ENCODE measurements around the gene LIPA. TPM values are rescaled to one million over a fixed set of nuclear protein-coding genes. Genes with fewer than 3 reads are reported as not detected.

Gene LIPA
- total RNA-seq, 2 donors from 2014 or later: 30.4 to 37.8 TPM

GRCh38 chr10:89189211-89189734, 62.3 kb downstream of the LIPA start:
- DNase-seq: no peak
- intact Hi-C loops (cut with DNase I): no loop called here
- no peak for TF ChIP-seq CTCF (IDR thresholded peaks at IDR 0.05)
- no peaks in the 10 kb centered on the region for H3K27me3 ChIP-seq
- no peaks in the 10 kb centered on the region for H3K9me3 ChIP-seq
- no peak overlapping the region for H3K4me3 ChIP-seq
- no peak overlapping the region for H3K9ac ChIP-seq (ENCODE audit: low read depth in 2 of 2, low read length in 2 of 2)
- H3K36me3 ChIP-seq: no peaks in the 10 kb centered on the region
- no peak overlapping the region for H3K27ac ChIP-seq
- no peaks in the 10 kb centered on the region for H3K4me1 ChIP-seq

- H3K4me3 ChIP-seq: no peak overlapping the region
- H3K9ac ChIP-seq (ENCODE audit: low read depth in 2 of 2, low read length in 2 of 2): no peak overlapping the region
- H3K27me3 ChIP-seq: no peaks in the 10 kb centered on the region
- intact Hi-C loops (cut with DNase I): no loop called here
- no peak for TF ChIP-seq CTCF (IDR thresholded peaks at IDR 0.05)
- no peak overlapping the region for H3K27ac ChIP-seq
- H3K36me3 ChIP-seq: no peaks in the 10 kb centered on the region
- H3K9me3 ChIP-seq: no peaks in the 10 kb centered on the region
- DNase-seq: no peak
- H3K4me1 ChIP-seq: no peaks in the 10 kb centered on the region
Measured at GRCh38 chr10:89185658-89186057, 65.9 kb downstream of the LIPA start.

- TF ChIP-seq CTCF (IDR thresholded peaks at IDR 0.05): no peak
- Histone ChIP-seq H3K27me3 (no peaks in the 10 kb centered on the region), H3K9me3 (no peaks in the 10 kb centered on the region), H3K9ac (ENCODE audit: low read depth in 2 of 2, low read length in 2 of 2) (no peak overlapping the region), H3K27ac (no peak overlapping the region), H3K36me3 (no peaks in the 10 kb centered on the region), H3K4me3 (no peak overlapping the region), H3K4me1 (no peaks in the 10 kb centered on the region)
- intact Hi-C loops (cut with DNase I): no loop called here
- DNase-seq: no peak
Measured at GRCh38 chr10:89184638-89185037, 66.9 kb downstream of the LIPA start.

- Histone ChIP-seq H3K27me3 (no peaks in the 10 kb centered on the region), H3K27ac (no peak overlapping the region), H3K4me1 (no peaks in the 10 kb centered on the region), H3K4me3 (no peak overlapping the region), H3K9me3 (no peaks in the 10 kb centered on the region), H3K36me3 (no peaks in the 10 kb centered on the region), H3K9ac (ENCODE audit: low read depth in 2 of 2, low read length in 2 of 2) (no peak overlapping the region)
- DNase-seq: no peak
- TF ChIP-seq CTCF (IDR thresholded peaks at IDR 0.05): no peak
- intact Hi-C loops (cut with DNase I): no loop called here
Measured at GRCh38 chr10:89183571-89183970, 68.0 kb downstream of the LIPA start.

GRCh38 chr10:89182894-89183293, 68.7 kb downstream of the LIPA start:
- no peaks in the 10 kb centered on the region for H3K27me3 ChIP-seq
- no peak overlapping the region for H3K4me3 ChIP-seq
- no peak overlapping the region for H3K9ac ChIP-seq (ENCODE audit: low read depth in 2 of 2, low read length in 2 of 2)
- no peak for DNase-seq
- no peak for TF ChIP-seq CTCF (IDR thresholded peaks at IDR 0.05)
- no peaks in the 10 kb centered on the region for H3K4me1 ChIP-seq
- intact Hi-C loops (cut with DNase I): no loop called here
- no peaks in the 10 kb centered on the region for H3K9me3 ChIP-seq
- H3K27ac ChIP-seq: no peak overlapping the region
- no peaks in the 10 kb centered on the region for H3K36me3 ChIP-seq
